HG03442 (cell line): Measurements from ENCODE around the gene EFHB.
"Not testable (repeated sequence)": the region's sequence is repeated elsewhere in the genome, so short reads cannot be mapped to it uniquely, and the experiment has no call there.

Source experiments
- ATAC-seq: cut with Tn5 transposase; IDR thresholded peaks from one replicate; pipeline ENCODE4 v1.9.1; 2021; ENCODE audit warnings: mild to moderate bottlenecking, moderate library complexity; ENCODE audit not compliant: unreplicated experiment

Gene EFHB

GRCh38 chr3:19932422-19932821, 1.6 kb downstream of the EFHB start:
- no peak for ATAC-seq

GRCh38 chr3:19931767-19932188, 2.2 kb downstream of the EFHB start:
- peak; percentile 49 for ATAC-seq

GRCh38 chr3:19931180-19931692, 2.8 kb downstream of the EFHB start:
- ATAC-seq, result peak; percentile 83

GRCh38 chr3:19920401-19921080, 13.5 kb downstream of the EFHB start:
- no peak for ATAC-seq

GRCh38 chr3:19917167-19917566, 16.9 kb downstream of the EFHB start:
- no peak for ATAC-seq

GRCh38 chr3:19911452-19911851, 22.6 kb downstream of the EFHB start:
- no peak for ATAC-seq

GRCh38 chr3:19907523-19907922, 26.5 kb downstream of the EFHB start:
- ATAC-seq, result no peak

GRCh38 chr3:19903649-19904048, 30.4 kb downstream of the EFHB start:
- no peak for ATAC-seq

- no peak for ATAC-seq
Observed at GRCh38 chr3:19901918-19902317, 32.1 kb downstream of the EFHB start.

- ATAC-seq, result no peak
Observed at GRCh38 chr3:19901337-19901736, 32.7 kb downstream of the EFHB start.

GRCh38 chr3:19899833-19900232, 34.2 kb downstream of the EFHB start:
- not testable (repeated sequence) for ATAC-seq

- no peak for ATAC-seq
Observed at GRCh38 chr3:19899264-19899663, 34.8 kb downstream of the EFHB start.

- no peak for ATAC-seq
Observed at GRCh38 chr3:19898721-19899120, 35.3 kb downstream of the EFHB start.

GRCh38 chr3:19891740-19892139, 42.3 kb downstream of the EFHB start:
- ATAC-seq, result no peak

GRCh38 chr3:19888428-19889152, 45.4 kb downstream of the EFHB start:
- ATAC-seq, result no peak

- ATAC-seq, result not testable (repeated sequence)
Observed at GRCh38 chr3:19887122-19887521, 46.9 kb downstream of the EFHB start.

GRCh38 chr3:19886404-19886803, 47.6 kb downstream of the EFHB start:
- no peak for ATAC-seq

- no peak for ATAC-seq
Observed at GRCh38 chr3:19885468-19885867, 48.5 kb downstream of the EFHB start.

GRCh38 chr3:19881852-19882251, 52.2 kb downstream of the EFHB start:
- ATAC-seq, result no peak

GRCh38 chr3:19881036-19881435, 53.0 kb downstream of the EFHB start:
- ATAC-seq, result no peak

GRCh38 chr3:19877656-19878055, 56.4 kb downstream of the EFHB start:
- ATAC-seq, result no peak

- ATAC-seq, result peak; percentile 93
Observed at GRCh38 chr3:19866751-19867347, 67.2 kb downstream of the EFHB start.
